Caco-2 (cell line): ENCODE results near the gene FBXL22. TPM values are rescaled to one million over a fixed set of nuclear protein-coding genes. Genes with fewer than 3 reads are reported as not detected.

Experiments
- BruUV-seq: library from RNA; stranded (reverse); fragments of 400-500 nt; replicated peaks from 2 replicates; lab custom pipeline; 2021; lab: Mats Ljungman, UMichigan
- CTCF ChIA-PET: fragments of 300-600 bp; sonication (Branson Sonifier 250); formaldehyde crosslinking; loops from one replicate; lab custom pipeline; 2022; ENCODE audit warnings: antibody characterized with exemption; lab: Charles Lee
- POLR2A ChIA-PET: fragments of 300-600 bp; sonication (Branson Sonifier 250); formaldehyde crosslinking; loops from one replicate; lab custom pipeline; 2022; ENCODE audit warnings: antibody characterized with exemption; lab: Charles Lee
- DNase-seq, 2 experiments: peaks; one replicate each; pipeline versions ENCODE4 v3.0.0 to v3.0.0-alpha.2; 2020 to 2022
- H3K27me3 ChIP-seq: replicated peaks from 2 replicates; pipeline ENCODE4 v1.6.0; 2011; ENCODE audit warnings: low read length; ENCODE audit not compliant: control insufficient read depth, insufficient read depth
- H3K36me3 ChIP-seq: 2 replicates; pipeline ENCODE4 v1.5.1; 2011; ENCODE audit warnings: low read length; ENCODE audit not compliant: control insufficient read depth, insufficient read depth
- H3K4me1 ChIP-seq: fragments of 250-450 bp; sonication (Bioruptor Pico); 2 replicates; pipeline ENCODE4 v1.5.1; 2020; ENCODE audit warnings: mild to moderate bottlenecking
- H3K4me3 ChIP-seq: 2 replicates; pipeline ENCODE4 v1.5.1; 2011; ENCODE audit warnings: low read depth, mild to moderate bottlenecking, control low read depth, low read length
- H3K9me3 ChIP-seq: fragments of 250-450 bp; sonication (Bioruptor Pico); 2 replicates; pipeline ENCODE4 v1.5.1; 2020; ENCODE audit warnings: mild to moderate bottlenecking, moderate library complexity
- H3K27ac Mint-ChIP-seq: one replicate; pipeline ENCODE4 v1.8.0; 2022; ENCODE audit warnings: mixed read lengths; ENCODE audit not compliant: unreplicated experiment
- H3K27me3 Mint-ChIP-seq: one replicate; pipeline ENCODE4 v1.8.0; 2022; ENCODE audit warnings: mixed read lengths; ENCODE audit not compliant: insufficient read depth, unreplicated experiment
- H3K36me3 Mint-ChIP-seq: one replicate; pipeline ENCODE4 v1.8.0; 2022; ENCODE audit warnings: mild to moderate bottlenecking, mixed read lengths; ENCODE audit not compliant: insufficient read depth, unreplicated experiment
- H3K4me1 Mint-ChIP-seq: one replicate; pipeline ENCODE4 v1.8.0; 2022; ENCODE audit warnings: low read depth, mixed read lengths; ENCODE audit not compliant: unreplicated experiment
- H3K4me3 Mint-ChIP-seq: one replicate; pipeline ENCODE4 v1.8.0; 2022; ENCODE audit warnings: mild to moderate bottlenecking, moderate library complexity, mixed read lengths; ENCODE audit not compliant: unreplicated experiment
- H3K9me3 Mint-ChIP-seq: one replicate; pipeline ENCODE4 v1.8.0; 2022; ENCODE audit warnings: mixed read lengths; ENCODE audit not compliant: unreplicated experiment
- intact Hi-C: fragments of 100-400 bp; cut with micrococcal nuclease; formaldehyde crosslinking; loops from one replicate; pipeline ENCODE4 v1.10.0; 2022; ENCODE audit not compliant: unreplicated experiment
- total RNA-seq: library from RNA; stranded (reverse); gene quantifications from 2 replicates; pipeline ENCODE4 v1.2.3, GENCODE V29; 2022
- TF ChIP-seq, protein P1 (sequence below), 2 experiments: fragments of 200-600 bp in 1 of 2; IDR thresholded peaks; 1 replicate in 1 of 2; 2 replicates in 1 of 2; pipeline versions ENCODE4 v1.5.1 to v1.8.0; 2011 to 2022; ENCODE audit warnings: antibody characterized with exemption in 1 of 2, control low read depth in 1 of 2, inconsistent platforms in 1 of 2, low read depth in 1 of 2, low read length in 1 of 2, mild to moderate bottlenecking in 1 of 2, moderate library complexity in 1 of 2; ENCODE audit not compliant: insufficient read depth in 1 of 2, severe bottlenecking in 1 of 2, unreplicated experiment in 1 of 2

Gene FBXL22
- total RNA-seq, 1 experiment from 2014 or later, result not detected

DNA sequence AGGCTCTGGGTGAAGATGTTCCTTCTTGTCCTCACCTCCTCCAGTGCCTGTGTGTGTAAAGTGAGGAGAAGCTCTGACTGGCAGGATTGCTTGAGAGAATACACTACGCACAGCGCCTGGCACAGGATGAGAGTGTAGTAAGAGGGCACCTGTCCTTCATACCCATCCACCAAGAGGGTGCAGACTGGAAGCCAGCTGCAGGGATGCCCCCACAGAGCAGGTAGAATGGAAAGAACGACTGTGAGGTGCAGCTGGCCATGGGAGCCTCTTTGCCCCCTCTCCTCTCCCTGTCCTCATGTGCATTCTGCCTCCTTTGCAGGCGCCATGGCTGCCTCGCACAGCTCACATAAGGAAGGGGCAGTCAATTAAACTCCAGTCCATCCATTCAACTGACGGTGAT is 12.3 kb downstream of the FBXL22 start:
- no peaks in the 10 kb centered on the region for H3K9me3 Mint-ChIP-seq
- Histone ChIP-seq H3K27me3 (no peaks in the 10 kb centered on the region), H3K4me1 (peaks cover 6% of the 10 kb centered on the region; the same call in 1 of the 2 replicates), H3K36me3 (no peaks in the 10 kb centered on the region; the same call in 1 of the 2 replicates), H3K4me3 (no peak overlapping the region), H3K9me3 (no peaks in the 10 kb centered on the region)
- POLR2A ChIA-PET, result interaction anchor here (0.6 kb wide), 1 partner anchor 257 kb away, joined by 4 read pairs; no protein-coding TSS in a partner anchor
- peaks cover 28% of the 10 kb centered on the region for H3K36me3 Mint-ChIP-seq
- H3K27me3 Mint-ChIP-seq, result no peaks in the 10 kb centered on the region
- no peak overlapping the region for H3K27ac Mint-ChIP-seq
- no TSS peak for BruUV-seq
- peaks cover 10% of the 10 kb centered on the region for H3K4me1 Mint-ChIP-seq
- CTCF ChIA-PET, result interaction anchor here (0.6 to 1.5 kb wide), 19 partner anchors 8 to 608 kb away, joined by 3 to 11 read pairs (median 4); partner anchors contain the start of gene CIAO2A
- no peak overlapping the region for H3K4me3 Mint-ChIP-seq
- DNase-seq, result no peak
- intact Hi-C loops, result no loop called here
- TF ChIP-seq, protein P1, sequence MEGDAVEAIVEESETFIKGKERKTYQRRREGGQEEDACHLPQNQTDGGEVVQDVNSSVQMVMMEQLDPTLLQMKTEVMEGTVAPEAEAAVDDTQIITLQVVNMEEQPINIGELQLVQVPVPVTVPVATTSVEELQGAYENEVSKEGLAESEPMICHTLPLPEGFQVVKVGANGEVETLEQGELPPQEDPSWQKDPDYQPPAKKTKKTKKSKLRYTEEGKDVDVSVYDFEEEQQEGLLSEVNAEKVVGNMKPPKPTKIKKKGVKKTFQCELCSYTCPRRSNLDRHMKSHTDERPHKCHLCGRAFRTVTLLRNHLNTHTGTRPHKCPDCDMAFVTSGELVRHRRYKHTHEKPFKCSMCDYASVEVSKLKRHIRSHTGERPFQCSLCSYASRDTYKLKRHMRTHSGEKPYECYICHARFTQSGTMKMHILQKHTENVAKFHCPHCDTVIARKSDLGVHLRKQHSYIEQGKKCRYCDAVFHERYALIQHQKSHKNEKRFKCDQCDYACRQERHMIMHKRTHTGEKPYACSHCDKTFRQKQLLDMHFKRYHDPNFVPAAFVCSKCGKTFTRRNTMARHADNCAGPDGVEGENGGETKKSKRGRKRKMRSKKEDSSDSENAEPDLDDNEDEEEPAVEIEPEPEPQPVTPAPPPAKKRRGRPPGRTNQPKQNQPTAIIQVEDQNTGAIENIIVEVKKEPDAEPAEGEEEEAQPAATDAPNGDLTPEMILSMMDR (IDR thresholded peaks at IDR 0.05; ENCODE audit: insufficient read depth in 1 of 2, low read depth in 1 of 2, low read length in 1 of 2, severe bottlenecking in 1 of 2, unreplicated experiment in 1 of 2), result no peak

DNA sequence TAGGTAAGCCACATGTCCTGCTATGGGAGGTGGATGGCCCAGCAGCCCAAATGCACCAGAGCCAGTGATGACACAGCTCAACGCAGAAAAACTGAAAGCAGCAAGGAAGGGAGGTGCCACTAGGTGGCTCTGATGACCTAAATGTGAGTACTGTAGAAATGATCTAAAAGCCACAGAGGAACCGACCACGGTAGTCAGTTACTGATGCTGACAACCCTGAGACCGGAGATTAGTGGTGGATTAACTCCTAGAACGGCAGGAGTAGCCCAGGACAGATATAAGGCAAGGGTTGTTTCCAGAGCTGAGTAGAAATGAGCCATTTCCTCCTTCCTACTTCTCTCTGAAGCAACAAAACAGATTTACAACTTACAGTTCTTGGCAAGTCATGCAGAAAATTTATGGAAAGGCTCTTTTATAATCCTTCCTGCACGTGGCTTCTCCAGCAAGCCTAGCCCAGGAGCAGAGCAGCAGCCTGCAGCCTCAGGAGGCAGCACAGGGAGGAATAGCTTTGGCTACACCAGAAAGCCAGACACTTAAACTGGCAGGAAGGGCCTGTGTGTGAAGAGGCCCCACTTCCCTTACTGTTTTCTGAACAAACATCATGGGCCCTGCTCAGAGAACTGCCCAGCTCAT is 13.1 kb downstream of the FBXL22 start:
- Mint-ChIP-seq H3K27ac (no peak overlapping the region), H3K27me3 (no peaks in the 10 kb centered on the region), H3K4me3 (no peak overlapping the region), H3K36me3 (peaks cover 28% of the 10 kb centered on the region), H3K9me3 (no peaks in the 10 kb centered on the region), H3K4me1 (peaks cover 10% of the 10 kb centered on the region)
- TF ChIP-seq, protein P1 (IDR thresholded peaks at IDR 0.05; ENCODE audit: insufficient read depth in 1 of 2, low read depth in 1 of 2, low read length in 1 of 2, severe bottlenecking in 1 of 2, unreplicated experiment in 1 of 2), result peak; percentile 79 to 85
- Histone ChIP-seq H3K9me3 (no peaks in the 10 kb centered on the region), H3K4me3 (no peak overlapping the region), H3K36me3 (no peaks in the 10 kb centered on the region; the same call in 1 of the 2 replicates), H3K27me3 (no peaks in the 10 kb centered on the region), H3K4me1 (peaks cover 6% of the 10 kb centered on the region; the same call in 1 of the 2 replicates)
- CTCF ChIA-PET, result interaction anchor here (0.6 to 1.5 kb wide), 18 partner anchors 8 to 607 kb away, joined by 3 to 11 read pairs (median 4); partner anchors contain the start of gene CIAO2A
- POLR2A ChIA-PET, result interaction anchor here (0.6 kb wide), 1 partner anchor 257 kb away, joined by 4 read pairs; no protein-coding TSS in a partner anchor
- DNase-seq, result peak; percentile 76
- BruUV-seq, result no TSS peak
- intact Hi-C loops, result loop anchor here (1.0 to 2.0 kb wide), 3 partner anchors 40 to 456 kb away; no protein-coding TSS in a partner anchor

DNA sequence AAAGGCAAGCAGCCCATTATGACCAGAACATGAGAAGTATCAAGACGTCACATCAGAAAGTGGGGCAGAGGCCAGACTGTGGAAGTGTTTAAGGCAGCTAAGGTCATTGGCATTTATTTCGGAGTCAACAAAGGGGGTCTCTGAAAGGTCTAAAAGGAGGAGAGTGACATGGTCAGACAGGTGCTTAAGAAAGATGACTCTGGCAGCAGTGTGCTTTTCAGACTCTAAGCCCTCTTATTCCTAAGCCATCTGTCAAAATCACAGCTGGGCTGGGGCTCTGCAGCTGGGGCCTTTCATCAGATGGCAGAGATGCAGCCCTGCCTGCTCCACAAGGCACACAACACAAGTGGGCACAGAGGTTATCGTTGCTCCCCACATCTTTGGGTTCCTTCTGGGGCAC is 14.0 kb downstream of the FBXL22 start:
- Mint-ChIP-seq H3K9me3 (no peaks in the 10 kb centered on the region), H3K36me3 (peaks cover 28% of the 10 kb centered on the region), H3K27me3 (no peaks in the 10 kb centered on the region), H3K27ac (no peak overlapping the region), H3K4me1 (peaks cover 17% of the 10 kb centered on the region), H3K4me3 (no peak overlapping the region)
- BruUV-seq, result no TSS peak
- CTCF ChIA-PET, result interaction anchor here (1.4 kb wide), 2 partner anchors 9 to 141 kb away, joined by 11 read pairs; no protein-coding TSS in a partner anchor
- TF ChIP-seq, protein P1 (IDR thresholded peaks at IDR 0.05; ENCODE audit: insufficient read depth in 1 of 2, low read depth in 1 of 2, low read length in 1 of 2, severe bottlenecking in 1 of 2, unreplicated experiment in 1 of 2), result no peak
- intact Hi-C loops, result loop anchor here (2.0 kb wide), 2 partner anchors 40 to 456 kb away; no protein-coding TSS in a partner anchor
- POLR2A ChIA-PET, result no interaction called here
- peaks cover 10% of the 10 kb centered on the region for H3K4me1 ChIP-seq
- no peaks in the 10 kb centered on the region; the same call in 1 of the 2 replicates for H3K36me3 ChIP-seq
- H3K4me3 ChIP-seq, result no peak overlapping the region
- H3K9me3 ChIP-seq, result no peaks in the 10 kb centered on the region
- DNase-seq, result no peak
- H3K27me3 ChIP-seq, result no peaks in the 10 kb centered on the region
